Fibroblast of the aortic adventitia (primary cell): ENCODE results near the gene FFAR3. TPM values are rescaled to one million over a fixed set of nuclear protein-coding genes. Genes with fewer than 3 reads are reported as not detected.
"Not testable (repeated sequence)": the region's sequence is repeated elsewhere in the genome, so short reads cannot be mapped to it uniquely, and the experiment has no call there.

ENCODE experiments used
- DNase-seq: peaks from one replicate; pipeline ENCODE4 v3.0.0-alpha.2; 2010; ENCODE audit warnings: low read depth
- H3K4me3 ChIP-seq: 2 replicates; pipeline ENCODE4 v1.5.1; 2011; ENCODE audit warnings: low read depth, mild to moderate bottlenecking, control low read depth, low read length, moderate library complexity
- CTCF ChIP-seq: IDR thresholded peaks from 2 replicates; pipeline ENCODE4 v1.5.1; 2011; ENCODE audit warnings: mild to moderate bottlenecking, low read length, control low read depth, inconsistent platforms; ENCODE audit not compliant: insufficient read depth
- total RNA-seq: library from RNA; depleted of rRNA; stranded (reverse); fragments of >200 nt; gene quantifications from 2 replicates; pipeline ENCODE4 v1.2.3, GENCODE V29; 2012; ENCODE audit warnings: low replicate concordance

The FFAR3 gene
- total RNA-seq, 1 donor = not detected

- no peak for DNase-seq
- no peak overlapping the region for H3K4me3 ChIP-seq
- TF ChIP-seq CTCF = no peak
Measured at GRCh38 chr19:35400773-35401100, 42.5 kb downstream of the FFAR3 start.

DNA sequence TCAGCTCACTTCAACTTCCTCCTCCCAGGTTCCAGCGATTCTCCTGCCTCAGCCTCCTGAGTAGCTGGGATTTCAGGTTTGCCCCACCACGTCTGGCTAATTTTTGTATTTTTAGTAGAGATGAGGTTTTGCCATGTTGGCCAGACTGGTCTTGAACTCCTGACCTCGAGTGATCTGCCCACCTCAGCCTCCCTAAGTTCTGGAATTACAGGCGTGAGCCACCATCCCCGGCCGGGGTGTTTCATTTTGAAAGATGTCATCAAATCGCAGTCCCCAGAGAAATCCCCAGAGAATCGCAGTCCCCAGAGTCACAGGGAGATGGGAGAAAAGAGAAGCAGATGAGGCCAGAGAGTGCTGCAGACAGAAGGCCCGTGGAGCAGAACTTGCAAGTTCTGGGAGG, 43.2 kb downstream of the FFAR3 start:
- not testable (repeated sequence) for DNase-seq, H3K4me3 ChIP-seq

DNA sequence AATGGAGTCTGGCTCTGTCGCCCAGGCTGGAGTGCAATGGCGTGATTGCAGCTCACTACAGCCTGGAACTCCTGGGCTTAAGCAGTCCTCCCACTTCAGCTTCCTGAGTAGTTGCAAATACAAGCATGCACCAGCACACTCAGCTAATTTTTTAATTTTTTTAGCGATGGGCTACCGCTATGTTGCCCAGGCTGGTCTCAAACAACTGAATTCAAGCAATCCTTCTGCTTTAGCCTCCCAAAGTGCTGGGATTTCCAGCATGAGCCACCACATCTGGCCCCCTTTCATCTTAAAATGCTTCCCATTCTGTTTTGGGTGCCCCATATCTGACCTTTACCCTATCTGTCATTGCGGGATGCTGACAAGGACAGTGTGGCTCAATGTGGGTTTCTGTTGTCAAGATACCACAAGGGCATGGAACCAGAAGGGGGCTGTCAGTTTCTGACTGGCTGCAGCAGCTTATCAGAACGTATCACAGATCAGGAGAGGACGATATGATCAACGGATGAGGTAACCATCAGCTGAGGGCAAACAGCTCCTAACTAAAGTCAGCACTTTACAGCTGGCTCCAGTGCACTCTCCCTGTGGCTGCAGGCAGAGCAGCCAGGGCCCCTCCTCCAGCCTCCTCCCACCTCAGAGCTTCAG, 45.0 kb downstream of the FFAR3 start:
- no peak for TF ChIP-seq CTCF
- no peak for DNase-seq
- H3K4me3 ChIP-seq = no peak overlapping the region

DNA sequence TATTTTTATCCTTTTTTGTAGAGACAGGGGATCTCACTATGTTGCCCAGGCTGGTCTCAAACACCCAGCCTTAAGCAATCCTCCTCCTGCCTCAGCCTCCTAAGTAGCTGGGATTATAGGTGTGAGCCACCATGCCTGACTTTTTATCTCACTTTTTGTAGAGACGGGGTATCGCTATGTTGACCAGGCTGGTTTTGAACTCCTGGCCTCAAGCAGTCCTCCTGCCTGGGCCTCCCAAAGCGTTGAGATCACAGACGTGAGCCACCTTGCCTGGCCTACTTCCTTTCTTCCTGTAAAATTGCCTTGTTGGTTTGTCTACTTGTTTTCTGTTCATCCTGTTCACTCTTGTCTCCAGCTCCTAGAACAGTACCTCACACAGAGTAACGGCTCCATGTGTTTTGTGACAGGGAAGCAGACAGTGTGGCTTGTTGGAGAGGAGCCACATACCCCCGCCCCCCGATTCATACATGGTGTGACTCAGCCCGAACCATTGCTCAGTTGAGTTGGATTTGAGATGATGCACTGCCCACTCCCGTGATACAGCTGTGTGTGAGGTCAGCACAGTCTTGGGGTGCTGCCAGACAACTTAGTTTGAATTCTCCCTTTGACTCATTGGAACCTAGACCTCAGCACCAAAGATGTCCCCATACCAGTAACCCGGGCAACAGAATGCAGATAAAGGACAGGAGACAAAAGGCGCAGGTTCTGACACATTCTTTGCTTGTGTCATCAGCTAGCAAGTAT, 46.8 kb downstream of the FFAR3 start:
- no peak overlapping the region for H3K4me3 ChIP-seq
- DNase-seq = peak; percentile 89
- TF ChIP-seq CTCF = no peak

DNA sequence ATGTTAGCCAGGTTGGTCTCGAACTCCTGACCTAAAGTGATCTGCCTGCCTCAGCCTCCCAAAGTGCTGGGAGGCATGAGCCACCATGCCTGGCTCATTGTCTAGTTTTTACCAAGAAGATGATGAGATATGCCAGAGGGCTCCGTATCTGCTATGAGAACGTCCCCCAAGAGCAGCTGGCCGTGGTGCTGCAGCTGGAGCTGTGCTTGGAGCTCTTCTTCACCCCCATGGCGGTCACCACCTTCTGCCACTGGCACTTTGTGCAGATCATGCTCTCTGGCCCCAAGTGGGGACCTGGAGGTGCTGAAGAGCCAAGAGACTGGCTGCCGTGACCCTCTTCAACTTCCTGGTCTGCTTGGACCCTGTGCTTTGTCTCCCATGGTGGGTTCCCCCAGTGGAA, 49.4 kb downstream of the FFAR3 start:
- no peak for DNase-seq
- no peak overlapping the region for H3K4me3 ChIP-seq
- no peak for TF ChIP-seq CTCF

DNA sequence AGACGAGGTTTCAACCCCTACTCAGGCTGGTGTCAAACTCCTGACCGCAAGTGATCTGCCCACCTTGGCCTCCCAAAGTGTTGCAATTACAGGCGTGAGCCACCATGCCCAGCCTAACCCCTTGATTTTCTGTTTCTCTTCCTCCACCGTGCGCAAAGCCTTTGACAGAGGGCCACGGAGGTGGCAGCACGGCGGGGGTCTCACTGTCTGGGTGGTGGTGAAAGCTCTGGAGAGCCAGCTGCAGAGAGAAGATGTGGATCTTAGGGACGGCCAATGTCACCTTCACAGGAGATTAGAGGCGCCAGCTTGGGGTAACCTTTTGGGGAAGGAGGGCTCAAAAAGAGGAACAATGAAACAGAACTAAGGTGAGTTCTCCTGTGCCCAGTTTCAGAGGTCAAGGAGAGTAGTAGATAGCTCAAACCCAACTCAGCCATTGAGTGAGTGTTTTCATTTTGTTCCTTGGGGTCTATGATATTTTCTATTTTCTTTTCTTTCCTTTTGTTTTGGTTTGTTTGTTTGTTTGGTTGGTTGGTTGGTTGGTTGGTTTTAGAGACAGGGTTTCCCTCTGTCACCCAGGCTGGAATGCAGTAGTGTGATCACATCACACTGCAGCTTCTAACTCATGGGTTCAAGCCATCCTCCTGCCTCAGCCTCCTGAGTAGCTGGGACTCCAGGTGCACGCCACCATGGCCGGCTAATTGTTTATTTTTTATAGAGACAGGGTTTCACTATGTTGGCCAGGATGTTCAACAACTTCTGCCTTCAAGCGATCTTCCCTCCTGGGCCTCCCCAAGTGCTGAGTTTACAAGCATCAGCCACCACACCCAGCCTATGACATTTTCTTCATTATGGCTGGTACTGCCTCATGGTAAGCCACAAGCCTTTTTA, 50.3 kb downstream of the FFAR3 start:
- H3K4me3 ChIP-seq = no peak overlapping the region
- no peak for DNase-seq
- TF ChIP-seq CTCF = no peak

DNA sequence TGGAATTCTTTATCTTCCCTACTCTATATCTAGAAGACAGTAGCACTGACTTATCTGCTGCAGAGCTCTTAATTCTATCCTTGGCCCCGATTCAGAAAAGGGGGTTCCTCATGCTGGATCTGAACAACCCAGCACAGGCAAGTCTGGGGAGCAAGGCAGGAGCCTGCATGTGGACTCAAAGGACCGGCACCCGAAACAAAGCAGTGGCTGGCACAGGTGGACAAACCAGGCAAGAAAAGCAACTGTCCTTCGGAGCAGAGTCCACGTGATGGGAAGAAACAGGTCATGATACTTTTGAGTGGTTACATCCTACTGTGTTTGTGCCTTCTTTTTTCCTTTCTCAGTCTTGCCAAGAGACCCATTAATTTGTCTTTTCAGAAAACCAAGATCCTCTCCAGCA, 50.9 kb downstream of the FFAR3 start:
- DNase-seq = no peak
- no peak overlapping the region for H3K4me3 ChIP-seq

More for the DNA sequence above, 50.9 kb downstream of the FFAR3 start:
- TF ChIP-seq CTCF = no peak
